ENCODE data around the gene HAPLN2.
A peak's percentile ranks its signal among the peaks of the same experiment; 100 is the strongest.

The HAPLN2 gene

GRCh38 chr1:156639601-156640101 is 20.4 kb downstream of the HAPLN2 start:
- Mint-ChIP-seq H3K9me3 (no peaks in the 10 kb centered on the region), H3K4me3 (no peak overlapping the region), H3K36me3 (no peaks in the 10 kb centered on the region), H3K27ac (no peak overlapping the region), H3K27me3 (peaks cover 91% of the 10 kb centered on the region), H3K4me1 (peaks cover 30% of the 10 kb centered on the region)
- no peak for DNase-seq
- CTCF ChIA-PET = interaction anchor here (1.0 to 1.5 kb wide), 3 partner anchors 12 to 50 kb away, joined by 3 to 5 read pairs (median 4); no protein-coding TSS in a partner anchor

GRCh38 chr1:156640842-156641706 is 21.9 kb downstream of the HAPLN2 start:
- no peak for DNase-seq
- H3K36me3 Mint-ChIP-seq = no peaks in the 10 kb centered on the region
- CTCF ChIA-PET = interaction anchor here (1.0 to 5.5 kb wide), 4 partner anchors 14 to 36 kb away, joined by 3 to 47 read pairs (median 10); no protein-coding TSS in a partner anchor
- no peak overlapping the region for H3K4me3 Mint-ChIP-seq
- H3K9me3 Mint-ChIP-seq = no peaks in the 10 kb centered on the region
- peaks cover 94% of the 10 kb centered on the region for H3K27me3 Mint-ChIP-seq
- H3K27ac Mint-ChIP-seq = no peak overlapping the region
- H3K4me1 Mint-ChIP-seq = peaks cover 33% of the 10 kb centered on the region

- H3K4me1 Mint-ChIP-seq = peaks cover 33% of the 10 kb centered on the region
- H3K9me3 Mint-ChIP-seq = no peaks in the 10 kb centered on the region
- H3K27me3 Mint-ChIP-seq = peaks cover 94% of the 10 kb centered on the region
- peak within 1 kb of the TSS; percentile 68 for H3K27ac Mint-ChIP-seq
- CTCF ChIA-PET = interaction anchor here (1.0 to 5.5 kb wide), 6 partner anchors 13 to 36 kb away, joined by 3 to 47 read pairs (median 3); no protein-coding TSS in a partner anchor
- H3K4me3 Mint-ChIP-seq = no peak within 1 kb of the TSS
- no peaks in the 10 kb centered on the region for H3K36me3 Mint-ChIP-seq
- peak; percentile 38 for DNase-seq
These were observed 22.6 kb downstream of the HAPLN2 start, which contains the start of gene BCAN for GRCh38 chr1:156641761-156642264. Gene BCAN, plus strand, starts transcription at chr1:156642117. Its CDS starts 3,938 bp downstream, at chr1:156646055.

GRCh38 chr1:156642265-156643048 is 23.2 kb downstream of the HAPLN2 start:
- CTCF ChIA-PET = interaction anchor here (1.0 to 5.5 kb wide), 8 partner anchors 13 to 217 kb away, joined by 3 to 47 read pairs (median 10); partner anchors contain the start of genes HAPLN2 and INSRR
- DNase-seq = no peak
- no peaks in the 10 kb centered on the region for H3K9me3 Mint-ChIP-seq
- peaks cover 96% of the 10 kb centered on the region for H3K27me3 Mint-ChIP-seq
- no peak overlapping the region for H3K27ac Mint-ChIP-seq
- H3K4me1 Mint-ChIP-seq = peaks cover 33% of the 10 kb centered on the region
- H3K36me3 Mint-ChIP-seq = no peaks in the 10 kb centered on the region
- H3K4me3 Mint-ChIP-seq = no peak overlapping the region

GRCh38 chr1:156643049-156643777 is 24.0 kb downstream of the HAPLN2 start:
- no peak overlapping the region for H3K27ac Mint-ChIP-seq
- CTCF ChIA-PET = interaction anchor here (0.7 to 5.5 kb wide), 13 partner anchors 9 to 256 kb away, joined by 3 to 47 read pairs (median 6); partner anchors contain the start of genes HAPLN2 and INSRR
- H3K36me3 Mint-ChIP-seq = no peaks in the 10 kb centered on the region
- DNase-seq = no peak
- H3K27me3 Mint-ChIP-seq = peaks cover 98% of the 10 kb centered on the region
- H3K4me3 Mint-ChIP-seq = no peak overlapping the region
- H3K4me1 Mint-ChIP-seq = peaks cover 33% of the 10 kb centered on the region
- no peaks in the 10 kb centered on the region for H3K9me3 Mint-ChIP-seq

- Mint-ChIP-seq H3K27me3 (peaks cover 98% of the 10 kb centered on the region), H3K9me3 (no peaks in the 10 kb centered on the region), H3K4me3 (no peak overlapping the region), H3K4me1 (peaks cover 33% of the 10 kb centered on the region), H3K27ac (no peak overlapping the region), H3K36me3 (no peaks in the 10 kb centered on the region)
- CTCF ChIA-PET = interaction anchor here (0.7 to 5.5 kb wide), 11 partner anchors 9 to 257 kb away, joined by 3 to 47 read pairs (median 7); partner anchors contain the start of genes HAPLN2 and INSRR
- peak; percentile 68 for DNase-seq
These were observed 24.5 kb downstream of the HAPLN2 start for GRCh38 chr1:156643778-156644092.

- CTCF ChIA-PET = interaction anchor here (0.7 to 5.5 kb wide), 11 partner anchors 10 to 257 kb away, joined by 3 to 47 read pairs (median 7); partner anchors contain the start of genes HAPLN2 and INSRR
- H3K9me3 Mint-ChIP-seq = no peaks in the 10 kb centered on the region
- H3K36me3 Mint-ChIP-seq = no peaks in the 10 kb centered on the region
- peaks cover 33% of the 10 kb centered on the region for H3K4me1 Mint-ChIP-seq
- no peak overlapping the region for H3K4me3 Mint-ChIP-seq
- DNase-seq = no peak
- H3K27ac Mint-ChIP-seq = no peak overlapping the region
- H3K27me3 Mint-ChIP-seq = peaks cover 98% of the 10 kb centered on the region
These were observed 24.9 kb downstream of the HAPLN2 start for GRCh38 chr1:156644146-156644545.

GRCh38 chr1:156644640-156645039 is 25.4 kb downstream of the HAPLN2 start:
- no peak overlapping the region for H3K4me3 Mint-ChIP-seq
- H3K27ac Mint-ChIP-seq = no peak overlapping the region
- no peaks in the 10 kb centered on the region for H3K36me3 Mint-ChIP-seq

GRCh38 chr1:156645056-156645455 is 25.8 kb downstream of the HAPLN2 start:
- Mint-ChIP-seq H3K36me3 (no peaks in the 10 kb centered on the region), H3K27ac (no peak overlapping the region), H3K27me3 (peaks cover 98% of the 10 kb centered on the region), H3K9me3 (no peaks in the 10 kb centered on the region), H3K4me1 (peaks cover 33% of the 10 kb centered on the region), H3K4me3 (no peak overlapping the region)
- CTCF ChIA-PET = interaction anchor here (1.3 to 5.5 kb wide), 5 partner anchors 14 to 33 kb away, joined by 3 to 47 read pairs (median 7); no protein-coding TSS in a partner anchor
- DNase-seq = no peak

More at GRCh38 chr1:156644640-156645039, 25.4 kb downstream of the HAPLN2 start:
- DNase-seq = no peak
- peaks cover 33% of the 10 kb centered on the region for H3K4me1 Mint-ChIP-seq
- H3K27me3 Mint-ChIP-seq = peaks cover 98% of the 10 kb centered on the region
- CTCF ChIA-PET = interaction anchor here (1.1 to 5.5 kb wide), 6 partner anchors 11 to 45 kb away, joined by 3 to 47 read pairs (median 8); no protein-coding TSS in a partner anchor
- no peaks in the 10 kb centered on the region for H3K9me3 Mint-ChIP-seq

GRCh38 chr1:156645666-156646065 is 26.5 kb downstream of the HAPLN2 start:
- H3K9me3 Mint-ChIP-seq = no peaks in the 10 kb centered on the region

GRCh38 chr1:156646738-156647211 is 27.6 kb downstream of the HAPLN2 start:
- no peak overlapping the region for H3K4me3 Mint-ChIP-seq
- H3K36me3 Mint-ChIP-seq = no peaks in the 10 kb centered on the region
- H3K27me3 Mint-ChIP-seq = peaks cover 98% of the 10 kb centered on the region
- CTCF ChIA-PET = interaction anchor here (1.8 to 3.1 kb wide), 2 partner anchors 13 kb away, joined by 7 to 20 read pairs; no protein-coding TSS in a partner anchor
- no peaks in the 10 kb centered on the region for H3K9me3 Mint-ChIP-seq
- no peak for DNase-seq
- peaks cover 26% of the 10 kb centered on the region for H3K4me1 Mint-ChIP-seq
- no peak overlapping the region for H3K27ac Mint-ChIP-seq

More at GRCh38 chr1:156645666-156646065, 26.5 kb downstream of the HAPLN2 start:
- Mint-ChIP-seq H3K36me3 (no peaks in the 10 kb centered on the region), H3K27ac (no peak overlapping the region), H3K4me3 (no peak overlapping the region), H3K4me1 (peaks cover 33% of the 10 kb centered on the region), H3K27me3 (peaks cover 98% of the 10 kb centered on the region)
- no peak for DNase-seq
- CTCF ChIA-PET = interaction anchor here (1.3 to 5.5 kb wide), 4 partner anchors 14 to 33 kb away, joined by 3 to 47 read pairs (median 5); no protein-coding TSS in a partner anchor

GRCh38 chr1:156647351-156647750 is 28.1 kb downstream of the HAPLN2 start:
- no peak for DNase-seq
- Mint-ChIP-seq H3K36me3 (no peaks in the 10 kb centered on the region), H3K27ac (no peak overlapping the region), H3K4me3 (no peak overlapping the region), H3K27me3 (peaks cover 98% of the 10 kb centered on the region), H3K4me1 (peaks cover 25% of the 10 kb centered on the region), H3K9me3 (no peaks in the 10 kb centered on the region)
- CTCF ChIA-PET = interaction anchor here (3.1 kb wide), 1 partner anchor 12 kb away, joined by 20 read pairs; no protein-coding TSS in a partner anchor

Measured in activated naive CD4-positive, alpha-beta T cell treated with anti-CD3 and anti-CD28 coated beads, Interleukin-2, amount 10 ng/mL, durations not matched to agents 7 days and 5 days (primary cell).